Smooth muscle cell (in vitro differentiated cells): ENCODE data around the gene RASGEF1C. TPM values are rescaled to one million over a fixed set of nuclear protein-coding genes. Genes with fewer than 3 reads are reported as not detected.

Source experiments
- DNase-seq: peaks from one replicate; lab custom pipeline; 2025; ENCODE audit not compliant: unreplicated experiment; lab: John Stamatoyannopoulos, UW
- H2AFZ ChIP-seq: fragments of 200-600 bp; sonication (generic); 2 replicates; pipeline ENCODE4 v1.6.0; 2016; ENCODE audit warnings: antibody characterized with exemption, low read depth, mild to moderate bottlenecking
- H3F3A ChIP-seq: fragments of 200-600 bp; sonication (generic); 2 replicates; pipeline ENCODE4 v1.6.0; 2017; ENCODE audit warnings: antibody characterized with exemption, low read depth
- H3K27ac ChIP-seq: fragments of 200-600 bp; sonication (generic); 2 replicates; pipeline ENCODE4 v1.5.1; 2016; ENCODE audit warnings: low read depth, mild to moderate bottlenecking
- H3K27me3 ChIP-seq: fragments of 200-600 bp; sonication (generic); 2 replicates; pipeline ENCODE4 v1.6.1; 2016; ENCODE audit warnings: low read depth, mild to moderate bottlenecking
- H3K36me3 ChIP-seq: fragments of 200-600 bp; sonication (generic); 2 replicates; pipeline ENCODE4 v1.5.1; 2016; ENCODE audit warnings: low read depth
- H3K4me1 ChIP-seq: fragments of 200-600 bp; sonication (generic); 2 replicates; pipeline ENCODE4 v1.5.1; 2016; ENCODE audit warnings: low read depth
- H3K4me2 ChIP-seq: fragments of 200-600 bp; sonication (generic); 2 replicates; pipeline ENCODE4 v1.6.0; 2016; ENCODE audit warnings: mild to moderate bottlenecking
- H3K4me3 ChIP-seq: fragments of 200-600 bp; sonication (generic); 2 replicates; pipeline ENCODE4 v1.5.1; 2016; ENCODE audit warnings: mild to moderate bottlenecking
- H3K79me2 ChIP-seq: fragments of 200-600 bp; sonication (generic); 2 replicates; pipeline ENCODE4 v1.6.0; 2016; ENCODE audit warnings: low read depth, mild to moderate bottlenecking
- H3K9ac ChIP-seq: fragments of 200-600 bp; sonication (generic); 2 replicates; pipeline ENCODE4 v1.6.0; 2016; ENCODE audit warnings: low read depth
- H3K9me3 ChIP-seq: fragments of 200-600 bp; sonication (generic); replicated peaks from 2 replicates; pipeline ENCODE4 v1.5.1; 2016; ENCODE audit warnings: low read depth
- H4K20me1 ChIP-seq: fragments of 200-600 bp; sonication (generic); 2 replicates; pipeline ENCODE4 v1.6.0; 2016; ENCODE audit warnings: low read depth
- CTCF ChIP-seq: fragments of 200-600 bp; sonication (generic); IDR thresholded peaks from 2 replicates; pipeline ENCODE4 v1.5.1; 2017; ENCODE audit warnings: borderline replicate concordance, mild to moderate bottlenecking, antibody characterized with exemption; ENCODE audit not compliant: insufficient read depth, poor library complexity, severe bottlenecking
- WGBS: methylation state at CpG from one replicate; pipeline ENCODE4 v1.1.7; 2016; ENCODE audit warnings: low lambda C conversion rate; 5-methylcytosine and 5-hydroxymethylcytosine counted together
- polyA plus RNA-seq: library from polyadenylated mRNA; unstranded; fragments of >200 nt; fragmentation: Nextera tagmentation; extraction: Ambion mirVana; gene quantifications from 2 replicates; pipeline ENCODE4 v1.2.1, GENCODE V29; 2016
- total RNA-seq: library from RNA; depleted of rRNA; stranded (reverse); fragments of >200 nt; gene quantifications from 2 replicates; pipeline ENCODE4 v1.2.3, GENCODE V29; 2014

RASGEF1C gene
- total and polyA plus RNA-seq, 2 experiments from 2014 or later: 0.14 TPM; not detected in 1

- Histone ChIP-seq H3K4me3 (no peak overlapping the region), H3K4me1 (no peaks in the 10 kb centered on the region), H3F3A (no peaks in the 10 kb centered on the region), H3K4me2 (no peak overlapping the region), H4K20me1 (no peaks in the 10 kb centered on the region), H3K79me2 (no peaks in the 10 kb centered on the region), H2AFZ (no peak overlapping the region), H3K9ac (no peak overlapping the region), H3K36me3 (no peaks in the 10 kb centered on the region), H3K9me3 (no peaks in the 10 kb centered on the region), H3K27me3 (no peaks in the 10 kb centered on the region), H3K27ac (no peak overlapping the region)
- 82% methylated on average over 8 of the region's 8 CpGs for WGBS
- DNase-seq: no peak
- TF ChIP-seq CTCF: no peak
Observed at GRCh38 chr5:180199390-180199789, 9.6 kb downstream of the RASGEF1C start.

- no peak for TF ChIP-seq CTCF
- WGBS: 96% methylated on average over 4 of the region's 4 CpGs
- Histone ChIP-seq H4K20me1 (no peaks in the 10 kb centered on the region), H2AFZ (no peak overlapping the region), H3K79me2 (no peaks in the 10 kb centered on the region), H3F3A (no peaks in the 10 kb centered on the region), H3K4me2 (no peak overlapping the region), H3K27me3 (no peaks in the 10 kb centered on the region), H3K9me3 (no peaks in the 10 kb centered on the region), H3K9ac (no peak overlapping the region), H3K4me1 (no peaks in the 10 kb centered on the region), H3K4me3 (no peak overlapping the region), H3K27ac (no peak overlapping the region), H3K36me3 (no peaks in the 10 kb centered on the region)
- DNase-seq: no peak
Observed at GRCh38 chr5:180198208-180198607, 10.8 kb downstream of the RASGEF1C start.

- H3K4me2 ChIP-seq: no peak overlapping the region
- H3K4me1 ChIP-seq: no peaks in the 10 kb centered on the region
- no peaks in the 10 kb centered on the region for H3F3A ChIP-seq
- no peak overlapping the region for H2AFZ ChIP-seq
- no peak overlapping the region for H3K27ac ChIP-seq
- no peak overlapping the region for H3K9ac ChIP-seq
- H3K9me3 ChIP-seq: no peaks in the 10 kb centered on the region
- no peaks in the 10 kb centered on the region for H4K20me1 ChIP-seq
- no peaks in the 10 kb centered on the region for H3K27me3 ChIP-seq
- WGBS: 92% methylated on average over 14 of the region's 14 CpGs
- no peaks in the 10 kb centered on the region for H3K36me3 ChIP-seq
- no peak for TF ChIP-seq CTCF
- H3K79me2 ChIP-seq: no peaks in the 10 kb centered on the region
- no peak for DNase-seq
- H3K4me3 ChIP-seq: no peak overlapping the region
Observed at GRCh38 chr5:180197016-180197702, 11.9 kb downstream of the RASGEF1C start.
